ENCODE results near the gene TANC1.
A peak's percentile ranks its signal among the peaks of the same experiment; 100 is the strongest.
"Not testable (repeated sequence)": the region's sequence is repeated elsewhere in the genome, so short reads cannot be mapped to it uniquely, and the experiment has no call there.

Gene TANC1

GRCh38 chr2:159137511-159138241 is 169.2 kb downstream of the TANC1 start:
- no peak for TF ChIP-seq CTCF (IDR thresholded peaks at IDR 0.05; ENCODE audit: extremely low read depth, insufficient read depth, missing control alignments)
- in situ Hi-C loops (cut with MboI; ENCODE audit: low pct_unique_long_range_greater_than_20kb, low sequenced_read_pairs, unreplicated experiment): loop anchor here (25.0 kb wide), 1 partner anchor 225 kb away; no protein-coding TSS in a partner anchor
- no peak for DNase-seq (ENCODE audit: low spot score)

- DNase-seq (ENCODE audit: low spot score): no peak
- in situ Hi-C loops (cut with MboI; ENCODE audit: low pct_unique_long_range_greater_than_20kb, low sequenced_read_pairs, unreplicated experiment): loop anchor here (25.0 kb wide), 1 partner anchor 226 kb away; no protein-coding TSS in a partner anchor
- no peak for TF ChIP-seq CTCF (IDR thresholded peaks at IDR 0.05; ENCODE audit: extremely low read depth, insufficient read depth, missing control alignments)
Observed at GRCh38 chr2:159138642-159139182, 170.3 kb downstream of the TANC1 start.

GRCh38 chr2:159139216-159139933 is 170.9 kb downstream of the TANC1 start:
- TF ChIP-seq CTCF (IDR thresholded peaks at IDR 0.05; ENCODE audit: extremely low read depth, insufficient read depth, missing control alignments): no peak
- in situ Hi-C loops (cut with MboI; ENCODE audit: low pct_unique_long_range_greater_than_20kb, low sequenced_read_pairs, unreplicated experiment): loop anchor here (25.0 kb wide), 1 partner anchor 227 kb away; no protein-coding TSS in a partner anchor
- no peak for DNase-seq (ENCODE audit: low spot score)

GRCh38 chr2:159140070-159140769 is 171.8 kb downstream of the TANC1 start:
- DNase-seq (ENCODE audit: low spot score): no peak
- no peak for TF ChIP-seq CTCF (IDR thresholded peaks at IDR 0.05; ENCODE audit: extremely low read depth, insufficient read depth, missing control alignments)
- in situ Hi-C loops (cut with MboI; ENCODE audit: low pct_unique_long_range_greater_than_20kb, low sequenced_read_pairs, unreplicated experiment): loop anchor here (25.0 kb wide), 1 partner anchor 228 kb away; no protein-coding TSS in a partner anchor

- TF ChIP-seq CTCF (IDR thresholded peaks at IDR 0.05; ENCODE audit: extremely low read depth, insufficient read depth, missing control alignments): peak; percentile 16
- in situ Hi-C loops (cut with MboI; ENCODE audit: low pct_unique_long_range_greater_than_20kb, low sequenced_read_pairs, unreplicated experiment): loop anchor here (25.0 kb wide), 1 partner anchor 229 kb away; no protein-coding TSS in a partner anchor
- DNase-seq (ENCODE audit: low spot score): not testable (repeated sequence)
Observed at GRCh38 chr2:159140821-159141220, 172.4 kb downstream of the TANC1 start.
